ENCODE measurements around the gene HFE. TPM values are rescaled to one million over a fixed set of nuclear protein-coding genes. Genes with fewer than 3 reads are reported as not detected.

The HFE gene
- total RNA-seq, 4 donors from 2014 or later, result 7.5 to 9.8 (median 8.3) TPM

- TF ChIP-seq CTCF (IDR thresholded peaks at IDR 0.05) (no peak), POLR2A (IDR thresholded peaks at IDR 0.05) (no peak)
- intact Hi-C loops (cut with DNase I), result loop anchor here (10.0 kb wide), 1 partner anchor 63 kb away; a partner anchor contains a TSS
- Histone ChIP-seq H3K9me3 (no peaks in the 10 kb centered on the region), H3K27me3 (no peaks in the 10 kb centered on the region), H3K4me1 (peaks cover 7 to 9% of the 10 kb centered on the region in 2 donors), H3K27ac (no peak overlapping the region), H3K4me3 (replicated peaks in 1 of 3) (no peak overlapping the region), H3K36me3 (no peaks in the 10 kb centered on the region)
- WGBS, 2 donors, result 92 to 93% methylated on average over 18 of the region's 18 CpGs
- no peak for DNase-seq
Measured at GRCh38 chr6:26121141-26122004, 34.1 kb downstream of the HFE start.

- intact Hi-C loops (cut with DNase I), result loop anchor here (10.0 kb wide), 1 partner anchor 63 kb away; a partner anchor contains a TSS
- Histone ChIP-seq H3K4me3 (replicated peaks in 1 of 3) (no peak overlapping the region), H3K4me1 (peaks cover 8 to 15% of the 10 kb centered on the region in 2 donors), H3K27me3 (no peaks in the 10 kb centered on the region), H3K9me3 (no peaks in the 10 kb centered on the region), H3K36me3 (no peaks in the 10 kb centered on the region), H3K27ac (peak overlapping the region; percentile 22 to 97 (median 79))
- TF ChIP-seq CTCF (IDR thresholded peaks at IDR 0.05) (no peak), POLR2A (IDR thresholded peaks at IDR 0.05) (no peak)
- DNase-seq, result no peak
- WGBS, 2 donors, result 73% methylated on average over 4 of the region's 4 CpGs
Measured at GRCh38 chr6:26122005-26122388, 34.8 kb downstream of the HFE start.

- Histone ChIP-seq H3K36me3 (no peaks in the 10 kb centered on the region), H3K27me3 (no peaks in the 10 kb centered on the region), H3K9me3 (no peaks in the 10 kb centered on the region), H3K4me1 (peaks cover 12 to 18% of the 10 kb centered on the region in 2 donors), H3K4me3 (replicated peaks in 1 of 3) (peak overlapping the region in 1 of 3 donors; percentile 90), H3K27ac (peak overlapping the region; percentile 22 to 97 (median 79))
- TF ChIP-seq CTCF (IDR thresholded peaks at IDR 0.05) (no peak), POLR2A (IDR thresholded peaks at IDR 0.05) (no peak)
- intact Hi-C loops (cut with DNase I), result loop anchor here (10.0 kb wide), 1 partner anchor 62 kb away; a partner anchor contains a TSS
- WGBS, 2 donors, result 50 to 52% methylated on average over 6 of the region's 6 CpGs
- DNase-seq, result peak in 1 of 2 donors; percentile 14
Measured at GRCh38 chr6:26122402-26122792, 35.2 kb downstream of the HFE start.

GRCh38 chr6:26122793-26123674, 35.8 kb downstream of the HFE start:
- Histone ChIP-seq H3K4me3 (replicated peaks in 1 of 3) (peak overlapping the region; percentile 82 to 91 (median 90)), H3K4me1 (peaks cover 18 to 24% of the 10 kb centered on the region in 2 donors), H3K36me3 (no peaks in the 10 kb centered on the region), H3K27ac (peak overlapping the region; percentile 93 to 99 (median 97)), H3K9me3 (no peaks in the 10 kb centered on the region), H3K27me3 (no peaks in the 10 kb centered on the region)
- DNase-seq, result peak; percentile 98 to 99
- TF ChIP-seq CTCF (IDR thresholded peaks at IDR 0.05) (peak in 1 of 6 experiments; percentile 10), POLR2A (IDR thresholded peaks at IDR 0.05) (peak; percentile 54 to 92)
- 1% methylated on average over 34 to 38 of the region's 38 CpGs for WGBS, 2 donors
- intact Hi-C loops (cut with DNase I), result loop anchor here (10.0 kb wide), 1 partner anchor 62 kb away; a partner anchor contains a TSS
